ENCODE results near the gene LSR.

DNA sequence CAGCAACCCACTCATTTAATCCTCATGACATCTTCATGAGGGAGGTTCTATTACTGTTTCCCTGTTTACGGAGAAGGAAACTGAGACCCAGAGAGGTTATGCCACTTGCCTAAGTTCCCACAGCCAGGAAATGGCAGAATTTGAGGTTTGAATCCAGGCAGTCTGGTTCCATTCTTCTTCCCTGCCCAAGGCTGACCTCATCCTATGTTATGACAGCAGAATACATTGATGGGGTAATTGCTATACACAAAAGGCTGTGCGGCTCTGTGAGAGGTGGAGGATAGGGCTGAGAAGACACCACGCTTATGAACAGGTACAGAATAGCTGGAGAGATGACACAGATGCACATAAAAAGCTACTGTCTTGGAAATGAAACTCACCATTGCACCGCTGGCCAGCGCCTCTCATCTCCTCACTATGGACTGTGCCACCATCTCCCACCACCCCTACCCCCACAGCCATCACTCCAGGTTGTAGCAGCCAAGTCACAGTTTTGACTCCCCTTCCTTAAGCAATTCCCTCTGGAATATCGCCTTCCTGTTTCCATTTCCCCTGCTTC lies 54.6 kb downstream of the LSR start:
- TF ChIP-seq, protein P1, sequence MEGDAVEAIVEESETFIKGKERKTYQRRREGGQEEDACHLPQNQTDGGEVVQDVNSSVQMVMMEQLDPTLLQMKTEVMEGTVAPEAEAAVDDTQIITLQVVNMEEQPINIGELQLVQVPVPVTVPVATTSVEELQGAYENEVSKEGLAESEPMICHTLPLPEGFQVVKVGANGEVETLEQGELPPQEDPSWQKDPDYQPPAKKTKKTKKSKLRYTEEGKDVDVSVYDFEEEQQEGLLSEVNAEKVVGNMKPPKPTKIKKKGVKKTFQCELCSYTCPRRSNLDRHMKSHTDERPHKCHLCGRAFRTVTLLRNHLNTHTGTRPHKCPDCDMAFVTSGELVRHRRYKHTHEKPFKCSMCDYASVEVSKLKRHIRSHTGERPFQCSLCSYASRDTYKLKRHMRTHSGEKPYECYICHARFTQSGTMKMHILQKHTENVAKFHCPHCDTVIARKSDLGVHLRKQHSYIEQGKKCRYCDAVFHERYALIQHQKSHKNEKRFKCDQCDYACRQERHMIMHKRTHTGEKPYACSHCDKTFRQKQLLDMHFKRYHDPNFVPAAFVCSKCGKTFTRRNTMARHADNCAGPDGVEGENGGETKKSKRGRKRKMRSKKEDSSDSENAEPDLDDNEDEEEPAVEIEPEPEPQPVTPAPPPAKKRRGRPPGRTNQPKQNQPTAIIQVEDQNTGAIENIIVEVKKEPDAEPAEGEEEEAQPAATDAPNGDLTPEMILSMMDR (IDR thresholded peaks at IDR 0.05; ENCODE audit: insufficient read depth, low read depth, low read length) = no peak
- TF ChIP-seq EZH2 (IDR thresholded peaks at IDR 0.05; ENCODE audit: insufficient read depth, low read length) = no peak
